Measurements from ENCODE around the gene COBL.

- TF ChIP-seq EZH2phosphoT487 (IDR thresholded peaks at IDR 0.05; ENCODE audit: insufficient read depth, low read depth) (no peak), EZH2 (IDR thresholded peaks at IDR 0.05; ENCODE audit: insufficient read depth, poor library complexity, severe bottlenecking) (no peak)
These were observed 98.8 kb downstream of the COBL start for GRCh38 chr7:51217804-51218203.

All from GM23248 (cell line).